Measurements from ENCODE around the gene MRFAP1L1.
A peak's percentile ranks its signal among the peaks of the same experiment; 100 is the strongest.

MRFAP1L1 gene

DNA sequence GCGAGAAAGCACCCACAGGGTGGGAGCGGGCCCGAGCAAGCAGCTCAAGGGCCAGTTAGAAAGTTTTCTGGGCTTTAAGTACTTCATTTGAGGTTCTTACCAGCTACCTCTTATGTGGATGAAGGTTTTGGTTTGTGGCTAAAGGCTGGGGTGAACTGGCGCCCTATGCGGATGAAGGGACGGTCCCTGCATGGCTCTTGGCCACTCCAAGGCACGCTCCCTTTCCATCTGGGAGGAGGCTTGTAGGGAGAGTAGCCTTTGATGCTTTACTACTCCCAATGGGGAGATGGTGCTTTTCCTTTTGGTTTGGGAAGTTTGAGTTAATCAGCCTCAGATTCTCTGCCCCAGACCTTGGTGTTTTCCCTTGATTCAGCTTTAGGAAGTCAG is 51.5 kb downstream of the MRFAP1L1 start:
- POLR2A ChIA-PET (ENCODE audit: low non-redundant PET): no interaction called here
- peak overlapping the region; percentile 21 for H3K27ac ChIP-seq
- no peak for TF ChIP-seq CTCF (conservative IDR thresholded peaks at IDR 0.05; ENCODE audit: low read depth)
- CTCF ChIA-PET: no interaction called here
- DNase-seq (ENCODE audit: low spot score): no peak

Measured in RWPE1 (cell line).